GM19438 (cell line): ENCODE results near the gene NDFIP2.

Experiments
- ATAC-seq: cut with Tn5 transposase; IDR thresholded peaks from one replicate; pipeline ENCODE4 v1.9.1; 2021; ENCODE audit warnings: low read depth; ENCODE audit not compliant: unreplicated experiment

Gene NDFIP2

GRCh38 chr13:79492313-79492798, 11.4 kb downstream of the NDFIP2 start:
- ATAC-seq = no peak

DNA sequence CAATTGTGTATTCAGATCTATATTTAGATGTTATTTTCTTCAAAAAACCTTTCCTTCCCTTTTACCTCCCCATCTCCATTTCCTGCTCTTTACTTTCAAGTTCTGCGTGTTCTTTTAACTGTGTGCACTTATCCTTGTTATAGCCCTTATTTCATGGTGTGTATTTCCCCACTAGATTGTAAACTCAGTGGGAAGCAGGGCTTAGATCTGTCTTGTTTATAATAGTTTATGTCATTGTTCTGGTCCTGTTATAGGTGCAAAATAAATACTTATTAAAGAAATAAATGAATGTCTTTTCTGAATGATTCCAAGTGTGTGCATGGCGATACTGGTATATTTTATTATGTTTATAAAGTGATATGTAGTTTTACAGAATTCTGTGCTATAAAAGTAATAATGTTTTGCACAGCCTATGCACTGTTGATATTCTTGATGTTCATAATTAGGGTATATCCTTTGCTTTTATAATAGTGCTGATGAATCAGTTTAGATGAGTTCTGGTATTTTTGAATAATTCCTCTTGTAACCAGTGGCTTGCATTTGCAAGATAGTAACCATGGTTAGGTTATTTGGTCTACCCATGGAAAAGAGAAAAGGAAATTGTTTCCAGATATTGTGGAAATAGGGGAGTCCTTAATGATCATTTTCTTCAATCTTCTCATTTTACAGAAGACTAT, 12.1 kb downstream of the NDFIP2 start:
- ATAC-seq = no peak

GRCh38 chr13:79496188-79496587, 15.2 kb downstream of the NDFIP2 start:
- no peak for ATAC-seq

DNA sequence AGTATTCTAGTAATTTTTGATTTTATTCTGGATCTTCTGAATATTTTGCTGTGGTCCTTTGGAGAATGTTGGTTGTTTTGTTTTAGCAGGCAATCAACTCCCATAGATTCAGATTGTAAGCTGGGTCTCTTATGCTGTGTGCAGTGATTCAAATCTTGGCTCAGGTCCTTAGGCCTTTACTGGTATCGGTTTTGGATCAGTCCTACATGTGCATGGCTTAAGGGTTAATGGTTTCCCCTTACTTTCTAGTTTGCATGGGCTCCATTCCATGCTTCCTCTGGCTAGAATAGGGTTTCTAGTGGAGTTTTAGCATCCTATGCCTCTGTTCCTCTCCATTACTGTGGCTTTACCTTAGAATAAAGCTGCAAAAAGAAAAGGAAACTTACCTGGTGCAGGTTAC, 16.1 kb downstream of the NDFIP2 start:
- no peak for ATAC-seq

GRCh38 chr13:79497852-79498251, 16.9 kb downstream of the NDFIP2 start:
- ATAC-seq = no peak

DNA sequence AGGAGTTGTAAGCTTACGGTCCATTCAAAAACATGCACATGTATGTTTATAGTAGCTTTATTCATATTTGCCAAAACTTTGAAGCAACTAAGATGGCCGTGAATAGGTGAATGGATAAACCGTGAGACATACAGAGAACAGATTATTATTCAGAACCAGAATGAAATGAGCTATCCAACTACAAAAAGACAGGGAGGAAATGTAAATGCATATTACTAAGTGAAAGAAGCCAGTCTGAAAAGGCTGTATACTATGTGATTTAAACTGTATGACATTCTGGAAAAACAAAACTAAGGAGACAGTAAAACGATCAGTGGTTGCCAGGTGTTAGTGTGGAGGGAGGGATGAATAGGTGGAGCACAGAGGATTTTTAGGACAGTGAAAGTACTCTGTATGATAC, 19.9 kb downstream of the NDFIP2 start:
- ATAC-seq = no peak

GRCh38 chr13:79501538-79502232, 20.7 kb downstream of the NDFIP2 start:
- ATAC-seq = no peak

DNA sequence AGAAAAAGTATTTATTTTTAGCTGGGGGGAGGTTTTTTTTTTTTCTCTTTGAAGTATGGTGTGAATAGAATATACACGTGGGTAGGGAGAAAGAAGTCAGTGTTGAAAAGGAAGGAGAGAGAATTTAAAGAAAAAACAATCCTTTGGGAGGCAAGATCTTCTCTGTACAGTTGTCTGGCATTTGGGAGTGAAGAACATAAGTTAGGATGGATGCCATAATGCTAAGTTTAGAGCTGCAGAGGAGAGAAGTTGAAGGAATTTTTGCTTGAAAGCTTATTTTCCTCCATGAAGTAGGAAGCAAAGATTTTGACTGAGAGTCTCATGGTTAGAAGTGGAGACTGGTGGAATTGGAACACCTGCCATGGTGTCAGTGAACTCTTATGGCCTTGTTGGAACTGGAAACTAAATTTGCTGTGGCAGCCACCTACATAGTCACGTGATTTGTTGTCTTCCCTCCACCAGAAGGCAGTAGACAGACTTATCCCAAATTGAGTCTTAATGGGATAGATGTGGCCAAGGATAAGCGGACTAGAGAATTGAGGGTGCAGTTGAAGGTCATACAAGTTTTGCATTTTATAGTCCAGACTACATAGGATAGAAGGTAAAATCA, 22.0 kb downstream of the NDFIP2 start:
- ATAC-seq = no peak

DNA sequence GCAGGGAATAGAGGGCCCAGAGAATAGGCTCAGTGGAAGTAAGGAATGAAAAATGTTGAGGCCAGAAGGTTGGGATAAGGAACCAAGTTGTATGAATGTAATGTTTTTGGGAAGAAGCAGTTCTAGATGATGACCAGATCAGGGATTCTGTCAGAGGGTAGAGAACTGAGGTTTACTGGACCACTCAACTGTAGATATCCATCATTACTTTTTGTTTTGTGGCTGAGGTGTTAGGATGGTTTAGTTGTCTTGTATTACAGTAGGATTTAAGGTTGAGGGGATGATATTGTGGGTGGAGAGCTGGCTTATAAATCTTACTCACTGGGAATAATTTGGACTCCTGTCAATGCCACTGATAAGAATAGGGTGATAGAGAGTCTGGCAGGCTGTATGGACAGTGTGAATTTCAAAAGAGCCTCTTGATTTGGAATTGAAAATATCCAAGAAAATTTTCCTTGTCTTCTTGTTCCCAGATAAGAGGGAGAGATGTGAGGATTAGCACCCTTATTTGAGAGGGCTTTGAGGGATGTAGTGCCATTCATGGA, 22.6 kb downstream of the NDFIP2 start:
- no peak for ATAC-seq

GRCh38 chr13:79508224-79508961, 27.4 kb downstream of the NDFIP2 start:
- ATAC-seq = no peak

DNA sequence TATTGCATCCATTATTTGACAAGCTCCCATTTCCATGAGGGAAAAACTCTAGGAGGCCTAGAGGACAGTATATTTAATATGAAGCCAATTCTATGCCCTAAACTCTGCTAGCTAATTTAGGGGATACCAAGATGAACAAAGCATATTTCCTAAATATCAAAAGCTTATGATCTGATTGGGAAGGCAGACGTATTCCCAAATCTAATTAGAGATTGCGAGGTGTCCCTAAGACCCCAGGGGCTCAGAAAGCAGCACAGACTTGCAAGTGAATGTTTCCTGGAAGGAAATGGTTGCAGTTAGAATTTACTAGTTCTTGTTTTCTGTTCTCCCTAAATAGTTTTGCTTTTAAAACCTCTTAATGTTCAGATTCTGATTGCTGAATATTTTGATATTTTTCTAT, 30.7 kb downstream of the NDFIP2 start:
- ATAC-seq = no peak

GRCh38 chr13:79512950-79513349, 32.0 kb downstream of the NDFIP2 start:
- ATAC-seq = no peak

- no peak for ATAC-seq
Observed at GRCh38 chr13:79516595-79516994, 35.6 kb downstream of the NDFIP2 start.

DNA sequence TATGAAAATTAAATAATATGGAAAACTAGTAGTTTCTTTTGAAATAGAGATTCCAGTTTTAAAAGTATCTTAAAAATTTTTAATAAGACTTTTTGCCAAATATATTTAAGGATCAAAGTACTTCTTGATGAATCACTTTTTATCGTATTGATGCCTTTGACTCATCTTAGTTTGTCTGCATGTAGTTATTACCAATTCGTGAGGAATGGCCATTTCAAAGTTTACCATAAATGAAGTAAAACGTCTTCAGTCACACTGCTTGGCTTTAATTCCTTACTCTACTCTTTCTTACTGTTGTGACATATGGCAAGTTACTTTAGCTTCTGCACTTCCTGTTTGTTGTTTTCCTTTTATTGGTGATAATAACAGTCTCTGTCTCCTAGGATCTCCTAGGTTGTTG, 38.3 kb downstream of the NDFIP2 start:
- no peak for ATAC-seq

GRCh38 chr13:79522583-79522982, 41.6 kb downstream of the NDFIP2 start:
- ATAC-seq = peak; percentile 97

DNA sequence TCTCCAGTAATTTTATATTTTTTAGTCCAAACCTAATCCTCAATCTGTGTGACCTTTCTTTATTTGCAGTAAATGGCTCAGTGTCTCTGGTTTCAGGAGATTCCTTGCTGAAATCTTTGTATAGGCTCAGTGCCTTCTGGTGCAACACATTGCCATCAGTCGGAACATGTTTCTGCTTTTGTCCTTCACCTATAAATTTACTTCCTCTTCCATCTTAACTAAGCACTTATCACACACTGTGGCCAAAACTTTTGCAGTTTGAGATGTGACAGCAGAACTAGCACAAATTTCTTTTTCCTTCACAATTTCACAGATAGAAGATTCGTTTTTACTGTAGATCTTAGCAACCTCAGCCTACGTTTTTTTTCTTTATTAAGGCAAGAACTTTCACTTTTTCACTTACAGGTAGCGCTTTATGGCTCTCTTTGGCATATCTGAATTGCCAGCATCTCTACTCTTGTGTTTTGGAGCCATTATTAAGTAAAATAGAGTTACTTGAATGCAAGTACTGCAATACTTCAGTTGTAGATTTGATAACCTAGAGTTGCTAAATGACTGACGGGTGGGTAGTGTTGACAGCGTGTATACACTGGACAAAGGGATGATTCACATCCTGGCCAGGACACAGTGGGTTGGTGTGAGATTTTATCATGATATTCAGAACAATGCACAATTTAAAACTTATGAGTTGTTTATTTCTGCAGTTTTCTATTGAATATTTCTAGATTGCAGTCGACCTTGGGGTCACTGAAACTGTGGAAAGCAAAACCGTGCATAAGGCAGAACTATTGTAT, 44.3 kb downstream of the NDFIP2 start:
- ATAC-seq = no peak

DNA sequence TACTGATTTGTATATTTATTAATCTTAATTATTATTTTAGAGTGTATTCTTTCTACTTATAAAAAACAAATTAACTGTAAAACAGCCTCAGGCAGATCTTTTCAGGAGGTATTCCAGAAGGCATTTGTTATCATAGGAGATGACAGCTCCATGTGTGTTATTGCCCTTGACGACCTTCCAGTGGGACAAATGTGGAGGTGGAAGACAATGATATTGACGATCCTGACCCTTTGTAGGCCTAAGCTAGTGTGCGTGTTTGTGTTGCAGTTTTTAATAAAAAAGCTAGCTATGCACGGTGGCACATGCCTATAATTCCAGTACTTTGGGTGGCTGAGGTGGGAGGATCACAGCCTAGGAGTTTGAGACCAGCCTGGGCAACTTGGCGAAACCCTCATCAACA, 46.7 kb downstream of the NDFIP2 start:
- ATAC-seq = no peak

DNA sequence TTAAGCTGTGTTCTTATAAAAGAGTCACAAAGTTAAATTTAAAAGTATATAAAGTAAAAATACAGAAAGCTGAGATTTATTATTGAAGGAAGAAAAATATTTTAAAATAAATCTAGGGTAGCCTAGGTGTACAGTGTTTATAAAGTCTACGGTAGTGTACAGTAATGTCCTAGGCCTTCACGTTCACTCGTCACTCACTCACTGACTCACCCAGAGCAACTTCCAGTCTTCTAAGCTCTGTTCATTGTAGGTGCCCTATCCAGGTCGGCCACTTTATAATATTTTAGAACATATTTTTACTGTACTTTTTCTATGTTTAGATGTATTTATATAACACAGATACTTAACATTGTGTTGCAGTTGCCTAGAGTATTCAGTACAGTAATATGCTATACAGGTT, 47.4 kb downstream of the NDFIP2 start:
- no peak for ATAC-seq

GRCh38 chr13:79528759-79529191, 47.8 kb downstream of the NDFIP2 start:
- no peak for ATAC-seq

DNA sequence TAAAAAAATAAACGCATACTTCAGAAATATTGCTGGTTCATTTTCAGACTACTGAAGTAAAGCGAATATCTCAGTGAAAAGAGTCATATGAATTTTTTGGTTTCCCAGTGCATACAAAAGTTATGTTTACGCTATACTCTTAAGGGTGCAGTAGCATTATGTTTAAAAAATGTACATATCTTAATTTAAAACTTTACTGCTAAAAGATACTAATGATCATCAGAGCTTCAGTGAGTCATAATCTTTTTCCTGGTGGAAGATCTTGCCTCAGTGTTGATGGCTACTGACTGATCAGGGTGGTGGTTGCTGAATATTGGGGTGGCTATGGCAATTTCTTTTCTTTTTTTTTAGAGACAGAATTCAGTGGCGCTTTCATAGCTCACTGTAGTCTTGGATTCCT, 48.9 kb downstream of the NDFIP2 start:
- no peak for ATAC-seq
